ENCODE results near the gene ARMH3. TPM values are rescaled to one million over a fixed set of nuclear protein-coding genes. Genes with fewer than 3 reads are reported as not detected.

Gene ARMH3
- polyA plus RNA-seq, 1 experiment, result 18.5 TPM

DNA sequence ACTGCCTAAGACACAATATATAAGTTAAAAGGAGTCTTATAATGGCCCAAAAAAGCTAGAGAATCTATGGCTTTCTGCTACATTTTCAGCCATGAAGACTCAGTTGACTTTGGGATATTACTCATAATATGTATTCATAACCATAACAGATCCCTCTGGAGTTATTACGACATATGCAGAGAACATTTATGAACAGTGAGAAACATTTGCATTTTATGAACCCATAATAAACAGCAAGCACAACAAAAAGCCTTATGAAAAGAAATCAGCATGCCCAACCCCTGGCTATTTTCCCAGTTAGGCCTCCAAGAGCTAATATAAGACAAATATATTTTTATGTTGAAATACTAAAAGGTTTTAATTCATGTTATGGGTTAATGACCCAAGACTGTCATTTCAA lies 52.4 kb downstream of the ARMH3 start:
- DNase-seq (ENCODE audit: low read depth), result no peak
- Histone ChIP-seq H3K36me3 (ENCODE audit: control insufficient read depth, insufficient read depth, low read length) (no peaks in the 10 kb centered on the region; the same call in none of the 2 replicates), H3K4me3 (ENCODE audit: low read depth, low read length) (no peak overlapping the region), H3K27me3 (ENCODE audit: control insufficient read depth, insufficient read depth, low read length) (no peaks in the 10 kb centered on the region)
- TF ChIP-seq, protein P1, sequence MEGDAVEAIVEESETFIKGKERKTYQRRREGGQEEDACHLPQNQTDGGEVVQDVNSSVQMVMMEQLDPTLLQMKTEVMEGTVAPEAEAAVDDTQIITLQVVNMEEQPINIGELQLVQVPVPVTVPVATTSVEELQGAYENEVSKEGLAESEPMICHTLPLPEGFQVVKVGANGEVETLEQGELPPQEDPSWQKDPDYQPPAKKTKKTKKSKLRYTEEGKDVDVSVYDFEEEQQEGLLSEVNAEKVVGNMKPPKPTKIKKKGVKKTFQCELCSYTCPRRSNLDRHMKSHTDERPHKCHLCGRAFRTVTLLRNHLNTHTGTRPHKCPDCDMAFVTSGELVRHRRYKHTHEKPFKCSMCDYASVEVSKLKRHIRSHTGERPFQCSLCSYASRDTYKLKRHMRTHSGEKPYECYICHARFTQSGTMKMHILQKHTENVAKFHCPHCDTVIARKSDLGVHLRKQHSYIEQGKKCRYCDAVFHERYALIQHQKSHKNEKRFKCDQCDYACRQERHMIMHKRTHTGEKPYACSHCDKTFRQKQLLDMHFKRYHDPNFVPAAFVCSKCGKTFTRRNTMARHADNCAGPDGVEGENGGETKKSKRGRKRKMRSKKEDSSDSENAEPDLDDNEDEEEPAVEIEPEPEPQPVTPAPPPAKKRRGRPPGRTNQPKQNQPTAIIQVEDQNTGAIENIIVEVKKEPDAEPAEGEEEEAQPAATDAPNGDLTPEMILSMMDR (IDR thresholded peaks at IDR 0.05; ENCODE audit: insufficient read depth, low read depth, low read length), result no peak
- ChIA-PET POLR2A (no interaction called here), CTCF (interaction anchor here (1.0 to 11.3 kb wide), 4 partner anchors 114 to 168 kb away, joined by 3 to 129 read pairs (median 5); no protein-coding TSS in a partner anchor)

DNA sequence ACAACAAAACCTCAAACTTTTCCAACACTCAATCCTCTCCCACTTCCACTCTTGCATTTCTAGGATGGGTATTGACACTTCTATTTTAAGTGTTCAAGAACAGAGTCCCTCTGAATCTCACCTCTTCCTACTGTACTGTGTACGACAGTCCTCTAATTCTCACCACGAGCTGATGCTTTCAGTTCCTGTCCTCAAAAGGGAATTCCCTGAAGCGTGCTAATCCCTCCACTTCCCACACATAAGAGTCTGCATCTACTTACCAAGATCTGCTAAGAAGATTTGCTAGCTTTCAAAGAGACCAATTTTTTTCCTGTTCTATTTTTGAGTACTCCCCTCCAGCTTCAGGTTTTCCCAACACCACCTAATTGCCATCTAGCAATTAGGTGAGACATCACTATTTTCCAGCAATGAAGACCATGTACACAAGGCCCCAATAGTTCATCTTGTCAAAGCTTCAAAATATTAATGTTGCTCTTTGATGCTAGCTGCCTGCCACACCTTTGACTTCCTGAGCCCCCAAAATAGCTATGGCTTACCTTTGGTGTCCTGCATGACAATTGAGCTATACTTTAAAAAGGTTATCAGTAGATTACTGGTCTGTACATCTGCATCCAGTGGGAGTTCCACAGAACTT lies 54.4 kb downstream of the ARMH3 start:
- Histone ChIP-seq H3K27me3 (ENCODE audit: control insufficient read depth, insufficient read depth, low read length) (no peaks in the 10 kb centered on the region), H3K4me3 (ENCODE audit: low read depth, low read length) (no peak overlapping the region), H3K36me3 (ENCODE audit: control insufficient read depth, insufficient read depth, low read length) (no peaks in the 10 kb centered on the region; the same call in none of the 2 replicates)
- ChIA-PET CTCF (interaction anchor here (1.0 to 11.3 kb wide), 3 partner anchors 9 to 161 kb away, joined by 3 to 129 read pairs (median 33); no protein-coding TSS in a partner anchor), POLR2A (no interaction called here)
- DNase-seq (ENCODE audit: low read depth), result no peak
- TF ChIP-seq, protein P1 (IDR thresholded peaks at IDR 0.05; ENCODE audit: insufficient read depth, low read depth, low read length), result no peak

DNA sequence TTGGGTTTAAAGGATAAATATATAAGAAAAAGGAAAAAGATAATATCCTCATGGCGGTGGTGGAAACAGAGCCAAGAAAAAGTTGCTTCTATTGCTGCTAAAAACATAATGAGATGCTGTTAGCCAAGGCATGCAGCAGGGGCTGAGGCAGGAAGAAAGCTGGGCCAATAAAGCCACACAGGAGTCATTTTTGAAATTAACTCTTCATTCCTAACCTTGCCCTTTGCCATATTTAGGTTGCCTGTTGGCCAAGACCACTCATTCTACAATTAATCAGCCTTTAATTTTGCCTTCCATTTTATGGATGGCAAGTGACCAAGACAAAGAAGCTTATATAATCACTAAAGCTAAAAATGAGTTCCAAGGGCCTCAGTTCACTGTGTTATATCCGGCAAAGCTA lies 58.2 kb downstream of the ARMH3 start:
- peaks cover 3% of the 10 kb centered on the region for H3K36me3 ChIP-seq (ENCODE audit: control insufficient read depth, insufficient read depth, low read length)
- no peaks in the 10 kb centered on the region for H3K27me3 ChIP-seq (ENCODE audit: control insufficient read depth, insufficient read depth, low read length)
- TF ChIP-seq, protein P1 (IDR thresholded peaks at IDR 0.05; ENCODE audit: insufficient read depth, low read depth, low read length), result no peak
- POLR2A ChIA-PET, result no interaction called here
- no peak for DNase-seq (ENCODE audit: low read depth)
- CTCF ChIA-PET, result interaction anchor here (1.3 to 6.2 kb wide), 3 partner anchors 12 to 157 kb away, joined by 4 to 33 read pairs (median 17); no protein-coding TSS in a partner anchor
- H3K4me3 ChIP-seq (ENCODE audit: low read depth, low read length), result no peak overlapping the region

DNA sequence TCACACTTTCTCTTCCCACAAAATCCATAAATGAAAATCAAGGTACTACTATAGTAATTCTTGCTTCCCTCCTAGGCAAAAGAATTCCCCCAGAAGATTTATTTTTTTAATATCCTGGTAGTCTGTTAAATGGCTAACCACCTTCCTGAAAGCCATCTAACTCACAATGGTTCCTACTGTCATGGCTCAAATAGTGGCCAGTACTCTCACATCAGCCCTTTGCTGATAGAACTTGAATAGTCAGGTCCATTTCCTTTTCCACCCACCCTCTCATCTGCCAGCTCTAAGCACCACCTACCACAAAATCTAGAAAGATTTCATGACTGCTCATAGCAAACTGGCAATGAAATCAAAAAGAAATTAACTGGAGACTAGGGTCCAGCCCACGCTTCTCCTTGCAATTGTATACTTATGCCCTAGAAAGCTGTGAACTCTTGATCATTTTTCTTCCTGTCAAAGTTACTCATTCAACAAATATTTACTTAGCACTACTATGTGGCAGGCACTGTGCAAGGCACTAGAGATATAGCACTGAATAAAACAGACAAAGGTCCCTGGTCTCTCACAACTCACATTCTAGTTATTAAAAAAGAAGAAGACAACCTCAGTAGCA lies 60.4 kb downstream of the ARMH3 start:
- H3K36me3 ChIP-seq (ENCODE audit: control insufficient read depth, insufficient read depth, low read length), result peaks cover 3% of the 10 kb centered on the region
- no peaks in the 10 kb centered on the region for H3K27me3 ChIP-seq (ENCODE audit: control insufficient read depth, insufficient read depth, low read length)
- DNase-seq (ENCODE audit: low read depth), result no peak
- ChIA-PET POLR2A (no interaction called here), CTCF (interaction anchor here (0.9 to 3.6 kb wide), 3 partner anchors 107 to 155 kb away, joined by 3 to 17 read pairs (median 3); no protein-coding TSS in a partner anchor)
- TF ChIP-seq, protein P1 (IDR thresholded peaks at IDR 0.05; ENCODE audit: insufficient read depth, low read depth, low read length), result no peak
- no peak overlapping the region for H3K4me3 ChIP-seq (ENCODE audit: low read depth, low read length)

DNA sequence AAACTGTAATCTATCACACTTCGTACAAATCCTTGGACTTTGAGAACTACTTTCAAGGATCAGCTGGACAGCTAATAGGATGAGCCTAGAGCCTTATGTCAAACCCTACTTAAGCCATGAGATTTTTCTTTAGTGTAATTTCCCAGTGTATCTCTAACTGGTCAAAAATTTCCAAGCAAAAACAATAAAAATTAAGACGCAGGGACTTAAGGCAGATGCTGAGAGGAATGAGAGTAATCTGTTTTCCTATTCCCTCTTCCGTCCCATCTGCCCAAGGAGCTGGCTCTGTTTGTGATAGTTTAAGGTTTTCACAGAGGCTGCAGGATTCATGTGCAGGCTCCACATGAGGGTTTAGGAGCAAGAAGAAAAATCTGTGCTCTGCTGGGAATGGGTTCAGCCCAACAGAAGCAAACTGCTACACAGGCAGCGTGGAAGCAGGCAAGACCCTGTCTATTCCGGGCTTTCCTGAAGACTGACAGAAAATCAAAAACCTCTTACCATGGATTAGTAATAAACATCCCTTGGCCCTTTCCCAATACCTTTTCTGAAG lies 62.2 kb downstream of the ARMH3 start:
- H3K36me3 ChIP-seq (ENCODE audit: control insufficient read depth, insufficient read depth, low read length), result peaks cover 5% of the 10 kb centered on the region
- CTCF ChIA-PET, result interaction anchor here (0.9 to 1.6 kb wide), 4 partner anchors 15 to 153 kb away, joined by 3 to 6 read pairs (median 3); no protein-coding TSS in a partner anchor
- no peak overlapping the region for H3K4me3 ChIP-seq (ENCODE audit: low read depth, low read length)
- H3K27me3 ChIP-seq (ENCODE audit: control insufficient read depth, insufficient read depth, low read length), result no peaks in the 10 kb centered on the region
- no peak for DNase-seq (ENCODE audit: low read depth)
- TF ChIP-seq, protein P1 (IDR thresholded peaks at IDR 0.05; ENCODE audit: insufficient read depth, low read depth, low read length), result no peak
- POLR2A ChIA-PET, result no interaction called here

All from BJ (cell line).